Ecto neural progenitor cell (in vitro differentiated cells): ENCODE data around the gene PTPRC.

ENCODE experiments used
- DNase-seq: peaks from one replicate; pipeline ENCODE4 v3.0.0-alpha.2; 2018; ENCODE audit warnings: low spot score

Gene PTPRC

DNA sequence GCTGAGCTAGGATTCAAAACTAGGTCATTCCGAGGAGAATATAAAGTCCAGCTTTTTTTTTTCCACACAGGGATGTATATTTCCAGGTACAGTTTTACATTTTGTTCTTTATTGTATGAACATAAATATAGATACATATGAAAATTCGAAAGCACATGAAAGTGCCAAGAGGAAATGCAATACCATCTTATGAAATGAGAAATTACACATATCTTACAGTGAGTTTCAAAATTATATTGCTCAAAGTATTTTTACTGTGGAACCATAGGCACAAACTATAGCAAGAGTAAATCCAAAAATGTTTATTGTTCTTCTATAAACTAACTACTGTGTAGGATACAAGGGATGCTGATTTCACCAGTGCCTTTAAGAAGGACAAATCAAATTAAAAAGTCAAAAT, 39.0 kb downstream of the PTPRC start:
- DNase-seq: no peak

DNA sequence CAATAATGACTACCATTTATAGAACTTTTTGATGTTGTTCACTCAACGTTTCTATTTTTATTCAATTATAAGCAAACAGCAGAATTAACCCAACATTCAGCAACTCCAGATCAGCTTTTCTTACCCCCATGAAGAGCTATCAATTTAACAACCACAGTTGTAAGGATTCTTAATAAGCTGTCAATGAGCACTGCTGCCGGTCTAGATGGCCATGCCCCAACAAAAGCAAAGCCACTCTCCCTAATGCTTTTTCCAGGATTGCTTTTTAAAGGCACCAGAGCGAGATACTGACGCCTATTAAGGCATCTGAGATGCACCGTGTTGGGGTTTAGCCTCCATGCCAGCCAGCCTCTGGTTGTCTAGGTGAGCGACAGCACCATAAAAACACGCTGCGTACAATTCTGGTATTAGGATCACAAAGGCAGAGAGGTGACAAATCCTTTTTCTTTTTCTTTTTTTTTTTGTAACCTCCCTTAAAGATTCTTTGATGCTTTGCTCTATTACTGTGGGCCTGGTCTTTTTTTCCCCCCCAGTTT, 39.5 kb downstream of the PTPRC start:
- DNase-seq: no peak

DNA sequence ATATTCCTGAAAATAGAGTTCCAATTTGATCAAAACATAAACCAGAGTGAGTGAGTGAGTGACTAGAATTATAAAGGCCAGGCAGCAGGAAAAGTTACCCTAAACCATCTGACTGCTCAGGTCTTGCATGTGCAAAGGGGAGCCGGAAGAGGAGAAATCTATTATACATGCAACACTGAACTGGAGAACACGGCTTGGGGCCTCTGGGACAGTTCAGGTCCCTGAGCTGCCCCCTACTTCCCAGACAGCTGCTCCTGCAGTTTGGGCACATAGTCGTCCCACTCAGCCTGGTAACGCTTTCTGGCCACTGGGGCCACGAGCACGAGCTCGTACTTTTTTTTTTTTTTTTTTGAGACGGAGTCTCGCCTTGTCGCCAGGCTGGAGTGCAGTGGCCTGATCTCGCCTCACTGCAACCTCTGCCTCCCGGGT, 40.1 kb downstream of the PTPRC start:
- DNase-seq: no peak

DNA sequence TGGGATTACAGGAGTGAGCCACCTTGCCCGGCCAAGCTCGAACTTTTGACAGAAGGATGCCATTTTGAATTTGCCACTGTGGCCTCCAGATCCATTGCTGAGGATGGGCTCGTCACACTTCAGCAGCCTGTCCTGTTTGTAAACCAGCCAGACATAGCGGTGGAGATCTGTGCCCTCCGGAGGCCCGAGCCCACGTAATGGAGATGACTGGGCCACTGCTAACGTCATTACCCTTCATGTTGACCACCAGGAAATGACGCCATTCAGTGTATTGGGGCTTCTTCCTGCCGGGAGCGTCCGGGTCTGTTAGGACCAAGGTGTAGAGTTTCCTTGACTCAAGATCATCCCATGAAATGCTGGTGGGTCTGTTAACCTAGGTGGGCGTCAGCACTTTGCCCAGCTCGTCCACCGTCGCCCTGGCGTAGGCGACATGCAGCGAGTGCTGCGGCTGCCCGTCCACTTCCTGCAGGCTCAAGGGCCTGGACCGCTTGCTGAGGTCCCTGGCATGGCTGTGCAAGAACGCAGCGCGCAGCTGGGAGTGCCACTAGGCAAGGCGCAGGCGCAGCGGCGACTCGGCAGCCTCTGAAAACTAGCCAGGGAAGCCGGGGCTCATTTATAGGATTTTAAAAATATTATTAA, 40.8 kb downstream of the PTPRC start:
- DNase-seq: no peak

DNA sequence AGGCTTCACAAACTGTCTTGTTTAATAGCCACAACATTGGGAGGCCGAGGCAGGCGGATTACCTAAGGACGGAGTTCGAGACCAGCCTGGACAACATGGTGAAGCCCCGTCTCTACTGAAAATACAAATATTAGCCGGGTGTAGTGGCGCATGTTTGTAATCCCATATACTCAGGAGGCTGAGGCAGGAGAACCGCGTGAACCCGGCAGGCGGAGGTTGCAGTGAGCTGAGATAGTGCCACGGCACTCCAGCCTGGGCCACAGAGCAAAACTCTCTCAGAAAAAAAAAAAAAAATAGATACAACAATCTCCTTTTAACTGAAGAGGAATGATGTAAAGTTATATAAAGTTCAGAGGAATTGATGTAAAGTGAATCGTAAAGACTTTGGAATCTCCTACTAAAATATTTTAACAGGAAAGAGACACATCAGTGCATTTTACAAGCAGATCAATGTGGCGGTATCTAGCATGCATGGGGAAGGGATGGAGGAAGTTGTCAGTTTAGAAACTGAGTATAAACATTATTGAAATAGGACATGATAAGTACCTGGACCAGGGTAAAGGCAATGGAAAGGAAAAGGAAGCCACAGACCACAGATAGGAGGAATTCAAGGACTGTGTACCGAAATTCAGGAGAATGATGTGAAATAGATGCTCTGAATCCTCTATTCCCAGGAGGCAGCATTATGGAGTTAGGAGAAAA, 41.5 kb downstream of the PTPRC start:
- no peak for DNase-seq

DNA sequence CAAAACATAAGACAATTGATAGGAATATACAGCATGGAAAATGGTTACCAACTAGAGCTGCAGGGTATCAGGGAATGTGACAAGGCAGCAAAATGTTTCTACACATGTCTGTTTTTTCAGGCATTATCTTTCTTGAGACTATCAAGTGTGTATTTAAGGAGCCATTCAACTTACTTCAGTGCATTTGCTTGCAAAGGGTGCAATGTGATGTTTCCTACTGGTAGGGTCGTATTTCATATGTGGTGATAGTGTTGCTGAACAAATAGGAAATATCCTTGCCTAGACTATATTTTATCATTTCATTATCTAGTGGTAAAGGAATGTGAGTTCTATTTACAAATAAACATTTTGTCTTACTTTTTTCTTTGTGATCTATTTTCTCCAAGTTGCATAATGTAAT, 42.4 kb downstream of the PTPRC start:
- DNase-seq: no peak

DNA sequence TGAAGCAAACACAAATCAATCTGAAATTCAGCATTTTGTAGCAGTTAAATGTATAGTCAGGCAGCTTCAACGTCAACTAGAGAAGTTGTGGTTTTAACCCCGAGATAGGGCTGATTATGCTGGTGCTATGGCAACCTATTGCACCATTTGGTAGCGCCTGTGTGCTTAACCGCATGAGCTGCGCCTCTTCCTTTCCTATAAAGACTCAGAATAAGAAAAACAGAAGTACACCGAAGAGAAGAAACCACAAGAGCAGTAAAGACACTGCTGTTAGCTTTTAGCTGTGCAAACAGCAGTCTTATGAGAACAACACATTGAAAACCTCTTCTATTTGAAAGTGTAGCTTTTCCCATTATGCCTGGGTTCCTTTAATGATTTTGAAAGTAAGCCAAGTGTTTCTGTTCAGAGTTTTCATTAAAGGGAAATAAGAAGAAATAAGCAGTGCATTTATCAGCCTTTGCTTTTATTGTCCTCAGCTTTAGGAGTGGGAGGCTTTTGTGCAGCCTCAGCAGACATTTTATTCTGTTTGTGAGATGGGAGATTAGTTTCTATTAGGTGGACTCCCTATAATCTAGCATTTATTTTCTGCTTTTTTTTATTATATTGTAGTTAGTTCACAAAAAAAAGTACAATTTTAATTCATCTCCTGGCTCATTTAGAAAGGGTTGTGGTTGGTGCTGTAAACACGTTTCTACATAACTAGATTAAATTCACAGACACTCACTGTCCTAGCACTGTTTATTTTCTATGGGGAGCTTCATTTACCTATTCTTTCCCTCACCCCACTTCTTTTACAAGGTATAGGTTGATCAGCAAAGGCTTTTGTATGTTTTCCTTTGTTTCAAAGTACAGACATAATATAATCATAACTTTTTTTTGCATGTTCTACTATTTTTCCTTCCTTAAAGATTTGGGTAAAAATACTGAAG, 43.3 kb downstream of the PTPRC start:
- peak; percentile 46 for DNase-seq

DNA sequence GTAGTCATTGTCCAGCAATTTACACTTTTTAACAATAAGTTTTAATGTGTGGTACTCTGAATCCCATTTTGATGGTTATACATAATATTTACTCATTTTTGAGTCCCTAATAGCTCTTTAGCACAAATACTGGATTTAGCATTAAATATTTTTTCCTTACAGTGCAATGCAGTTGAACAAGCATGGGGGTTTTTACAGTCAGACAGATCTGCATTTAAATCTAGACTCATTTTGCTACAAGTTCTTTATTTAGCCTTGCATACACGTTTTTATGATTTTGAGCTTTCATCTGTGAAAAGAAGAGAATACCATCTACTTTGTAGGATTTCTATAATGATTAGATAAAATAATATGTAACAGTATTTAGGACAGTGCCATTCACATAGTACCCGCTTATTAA, 44.0 kb downstream of the PTPRC start:
- DNase-seq: no peak

DNA sequence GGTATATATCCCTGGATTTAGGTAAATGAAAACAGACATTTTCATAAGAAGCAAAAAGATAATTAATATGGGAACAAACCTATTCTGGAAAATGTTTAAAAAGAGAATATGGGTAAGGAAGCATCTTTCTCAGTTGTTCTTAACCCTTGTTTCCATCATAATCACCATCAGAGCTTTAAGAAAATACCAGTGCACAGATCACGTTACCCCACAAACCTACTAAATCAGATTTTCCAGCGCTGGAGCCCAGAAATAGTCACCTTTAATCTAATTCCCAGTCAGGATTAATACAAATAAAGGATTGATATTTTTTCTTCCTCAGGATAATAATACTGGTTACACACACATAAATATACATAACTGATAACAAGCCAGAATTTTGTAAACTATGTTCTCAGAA, 44.6 kb downstream of the PTPRC start:
- DNase-seq: no peak

DNA sequence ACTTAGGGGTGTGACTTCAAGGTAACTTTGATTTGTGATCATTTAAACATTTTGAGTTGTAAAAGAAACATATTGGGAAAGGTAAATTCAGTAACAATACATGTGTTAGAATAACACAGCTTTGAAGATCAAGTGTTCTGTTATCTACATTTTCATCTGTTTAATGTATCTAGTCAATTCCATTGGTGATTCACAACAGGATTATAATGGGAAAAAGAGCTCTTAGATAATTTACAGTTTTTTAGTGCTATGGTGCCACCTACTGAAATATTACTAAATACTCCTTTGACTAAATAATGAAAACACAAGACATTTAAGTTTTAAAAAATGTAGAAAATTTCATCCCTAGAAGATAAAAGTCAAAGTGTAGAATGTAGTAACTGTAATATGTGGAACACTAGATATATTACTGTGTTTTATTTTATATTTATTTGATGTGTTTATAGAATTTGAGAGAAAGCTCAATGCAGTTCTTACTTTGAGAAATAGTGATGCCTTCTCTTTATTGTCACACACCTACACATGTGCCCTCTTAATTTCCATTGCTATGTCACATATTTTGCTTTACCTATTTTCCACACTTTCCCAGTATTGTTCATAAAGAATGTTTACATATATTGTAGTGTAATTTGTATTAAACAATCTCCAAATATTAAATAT, 47.4 kb downstream of the PTPRC start:
- no peak for DNase-seq

DNA sequence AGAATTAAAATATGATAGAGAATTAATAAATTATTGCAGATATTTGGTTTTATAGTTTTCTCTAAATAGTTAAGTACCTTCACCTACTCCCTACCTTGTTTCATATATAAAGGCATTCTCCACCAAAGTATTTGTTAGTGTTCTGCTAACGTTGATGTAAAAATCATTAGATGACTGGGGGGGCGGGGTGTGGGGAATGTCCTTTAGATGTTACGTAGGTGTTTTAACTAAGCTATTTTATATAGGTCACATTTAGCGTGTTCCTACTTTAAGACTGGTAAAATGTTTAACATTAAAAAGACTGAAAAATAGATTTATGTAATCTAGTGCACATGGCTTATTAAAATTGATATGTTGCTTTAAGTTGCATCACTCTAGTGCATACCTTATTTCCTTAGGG, 48.6 kb downstream of the PTPRC start:
- DNase-seq: no peak

DNA sequence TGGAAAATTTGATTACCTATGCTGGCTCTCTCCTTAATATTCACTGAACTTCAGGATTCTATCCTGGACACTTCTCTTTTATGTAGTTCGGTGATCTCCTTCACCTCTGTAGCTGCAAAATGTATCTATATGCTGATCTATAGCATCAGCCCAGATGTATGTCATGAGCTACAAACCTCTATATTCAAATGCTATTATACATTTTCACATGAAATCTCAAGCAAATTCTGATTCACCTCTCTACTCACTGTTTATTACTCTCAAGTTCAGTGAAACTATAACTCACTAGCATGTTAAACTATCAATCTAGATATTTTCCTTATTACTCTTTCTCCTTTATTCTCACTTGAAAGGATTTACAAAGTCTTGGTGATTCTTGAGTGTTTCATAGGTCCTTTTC, 52.2 kb downstream of the PTPRC start:
- DNase-seq: no peak

DNA sequence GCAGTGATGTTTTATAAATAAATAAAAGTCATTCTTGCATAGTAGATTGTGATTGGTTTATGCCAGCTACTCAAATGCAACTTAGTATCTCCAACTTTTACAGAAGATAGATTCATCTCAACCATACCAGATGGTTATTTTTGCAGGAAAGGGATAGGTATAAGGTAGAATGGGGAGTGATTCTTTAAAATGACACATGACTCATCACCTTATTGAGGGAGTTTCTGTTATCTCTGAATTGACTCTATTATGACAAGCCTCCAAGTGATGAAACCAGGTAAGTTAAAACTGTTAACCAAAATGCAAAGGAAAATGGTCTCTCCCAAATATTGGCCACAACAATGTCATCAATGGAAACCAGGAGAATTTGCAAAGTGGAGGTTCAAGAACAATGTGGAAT, 54.5 kb downstream of the PTPRC start:
- DNase-seq: no peak

DNA sequence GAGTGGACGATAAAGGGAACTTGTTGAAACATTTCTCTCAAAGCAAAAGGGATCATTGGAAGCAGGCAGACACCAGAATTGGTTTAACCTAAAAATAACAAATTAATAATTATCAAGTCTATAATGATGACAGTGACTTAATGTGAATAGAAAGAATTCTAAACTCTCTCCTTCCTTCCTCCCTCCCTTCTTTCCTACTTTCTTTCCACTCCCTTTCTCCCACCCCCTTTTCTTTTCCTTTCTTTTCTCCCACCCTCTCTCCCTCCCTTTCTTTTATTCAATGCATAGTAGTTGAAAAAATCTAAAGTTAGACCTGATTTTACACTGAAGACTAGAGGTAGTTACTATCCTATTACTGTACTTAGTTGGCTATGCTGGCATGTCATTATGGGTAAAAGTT, 55.7 kb downstream of the PTPRC start:
- no peak for DNase-seq

DNA sequence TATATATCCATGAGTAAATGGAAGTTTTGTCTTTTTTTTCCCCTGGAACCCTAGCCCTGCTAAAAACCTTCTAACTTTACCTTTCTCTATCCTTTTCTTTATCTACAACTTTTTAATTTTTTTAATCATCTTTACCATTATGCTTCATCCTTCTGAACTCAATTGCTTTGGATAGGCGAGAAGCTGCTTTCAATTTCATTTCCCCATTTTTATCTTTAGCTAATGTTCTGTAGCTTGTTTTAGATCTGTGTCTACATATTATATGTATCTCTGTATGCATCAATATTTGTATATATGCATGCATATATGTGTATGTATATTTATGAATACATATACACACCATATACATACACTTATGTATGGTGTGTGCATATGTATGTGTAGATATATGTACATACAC, 57.4 kb downstream of the PTPRC start:
- no peak for DNase-seq

DNA sequence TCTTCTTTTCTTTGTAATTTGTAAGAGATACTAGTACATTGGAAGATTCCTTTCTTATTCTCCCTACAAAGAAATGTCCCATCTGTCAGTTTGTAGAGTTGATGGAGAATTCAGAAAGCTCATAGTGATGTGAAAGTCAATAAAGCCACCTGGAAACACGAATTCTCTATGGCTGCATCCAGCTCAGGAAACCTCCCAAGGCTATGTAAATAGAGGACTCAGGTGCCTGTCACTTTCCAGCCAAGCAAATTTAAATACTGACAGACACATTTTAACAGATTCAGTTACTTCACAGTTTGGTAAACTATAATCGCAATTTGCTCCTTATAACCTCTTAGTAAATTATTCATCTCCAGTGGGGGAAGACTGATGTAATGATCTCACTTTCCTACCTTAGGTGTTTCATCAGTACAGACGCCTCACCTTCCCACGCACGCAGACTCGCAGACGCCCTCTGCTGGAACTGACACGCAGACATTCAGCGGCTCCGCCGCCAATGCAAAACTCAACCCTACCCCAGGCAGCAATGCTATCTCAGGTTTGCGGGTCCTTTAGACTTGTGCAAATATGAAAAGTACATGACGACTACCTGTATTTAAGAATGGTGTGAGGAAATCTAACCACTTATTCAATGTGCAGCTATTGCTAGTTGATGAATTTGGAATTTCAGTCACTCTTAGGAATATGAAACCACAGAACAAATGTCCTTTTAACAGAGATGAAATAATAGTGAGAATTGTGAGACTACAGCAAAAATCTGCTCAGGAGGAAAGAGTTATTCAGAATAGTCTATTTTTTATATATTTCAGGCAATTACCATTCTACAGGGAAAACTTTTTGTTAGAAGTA, 60.6 kb downstream of the PTPRC start:
- peak; percentile 74 for DNase-seq

DNA sequence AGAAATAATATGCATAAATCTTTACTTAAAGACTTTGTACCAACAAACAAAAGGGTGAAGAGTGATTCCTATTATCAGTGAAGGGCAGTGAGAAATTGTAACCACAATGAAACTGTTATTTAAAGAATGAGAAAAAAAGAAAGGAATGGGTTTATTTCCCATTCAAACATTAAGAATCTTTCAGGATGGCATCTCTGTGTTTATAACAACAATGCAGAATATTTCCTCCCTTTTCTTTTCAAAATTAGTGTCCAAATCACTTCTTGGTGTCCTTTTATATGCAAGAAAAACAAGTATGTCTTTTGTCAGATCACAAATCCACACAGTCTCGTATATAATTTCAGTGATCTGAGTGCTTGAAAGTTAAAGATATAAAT, 61.2 kb downstream of the PTPRC start:
- no peak for DNase-seq

DNA sequence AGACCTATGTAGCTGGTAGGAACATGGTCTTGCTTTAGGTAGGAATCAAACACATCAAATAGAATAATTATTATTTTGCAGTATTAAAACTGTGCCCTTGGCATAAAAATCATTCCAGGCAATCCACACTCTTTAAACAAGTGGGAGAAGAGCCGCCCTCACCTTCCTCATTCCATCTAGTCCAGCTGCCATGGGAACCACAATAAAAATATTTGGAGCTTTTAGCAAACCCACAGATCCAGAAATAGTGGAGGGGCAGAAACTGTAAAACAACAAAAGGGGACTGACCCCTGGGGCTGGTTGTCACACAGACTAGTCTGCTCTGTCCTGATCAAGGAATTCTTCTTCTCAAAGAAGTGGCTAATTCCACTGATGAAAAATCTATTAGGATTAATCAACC, 61.6 kb downstream of the PTPRC start:
- no peak for DNase-seq

DNA sequence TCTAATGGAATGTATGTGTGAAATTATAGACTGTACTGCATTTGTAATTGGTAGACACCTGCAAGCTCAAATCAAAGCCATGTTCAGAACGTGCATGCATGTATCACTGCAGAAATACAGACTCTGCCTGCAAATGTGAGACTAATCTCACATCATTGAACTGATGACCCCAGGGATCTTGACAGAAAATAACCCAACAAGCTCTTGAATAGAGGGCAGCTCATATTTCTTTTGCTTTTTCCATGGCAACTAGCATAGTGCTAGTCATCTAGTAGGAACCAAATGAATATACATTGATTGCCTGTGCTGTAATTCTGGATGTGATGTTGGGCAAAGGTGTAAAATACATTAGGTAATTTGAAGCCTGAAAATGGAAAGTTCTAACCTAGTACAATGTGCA, 62.4 kb downstream of the PTPRC start:
- no peak for DNase-seq

DNA sequence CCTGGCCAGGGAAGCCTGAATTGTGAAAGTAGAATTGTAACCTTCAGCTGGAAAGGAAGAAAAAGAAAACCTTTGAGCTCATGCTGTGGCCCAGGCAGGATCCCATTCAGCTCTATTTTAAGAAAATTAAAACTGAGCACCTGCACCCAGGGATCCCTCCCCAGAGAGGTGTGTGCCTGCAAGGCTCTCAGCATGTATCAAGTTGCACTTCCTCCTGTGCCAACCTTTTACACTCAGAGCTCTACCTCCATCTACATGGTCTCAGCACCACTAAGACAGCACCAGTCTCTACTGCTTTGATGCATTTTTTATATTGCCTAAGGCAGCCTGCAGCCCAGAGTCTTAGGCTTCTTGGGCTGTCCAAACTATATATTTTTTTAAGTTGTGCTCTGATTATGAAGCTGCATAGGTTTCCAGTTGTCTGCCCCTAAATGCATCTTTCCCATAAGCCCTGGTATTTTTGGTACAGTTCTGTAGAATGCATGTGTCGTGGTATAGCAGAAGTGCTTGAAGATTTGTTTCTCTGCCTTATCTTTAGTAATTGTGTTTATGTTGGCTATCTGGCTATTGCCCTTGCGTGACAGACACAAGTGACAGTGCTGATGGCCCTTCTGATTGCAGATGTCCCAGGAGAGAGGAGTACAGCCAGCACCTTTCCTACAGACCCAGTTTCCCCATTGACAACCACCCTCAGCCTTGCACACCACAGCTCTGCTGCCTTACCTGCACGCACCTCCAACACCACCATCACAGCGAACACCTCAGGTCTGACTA, 63.1 kb downstream of the PTPRC start:
- DNase-seq: no peak
